ENCODE results near the gene ALDH4A1. TPM values are rescaled to one million over a fixed set of nuclear protein-coding genes. Genes with fewer than 3 reads are reported as not detected.

The ALDH4A1 gene
- polyA plus RNA-seq, 2 donors, result 34.7 to 39.6 TPM

GRCh38 chr1:18939398-18940302, 37.3 kb upstream of the ALDH4A1 start:
- H3K27me3 ChIP-seq (ENCODE audit: control insufficient read depth in 1 of 2, insufficient read depth in 2 of 2, low read length in 2 of 2), result no peaks in the 10 kb centered on the region
- H3K27ac ChIP-seq (ENCODE audit: low read depth in 2 of 2, low read length in 1 of 2), result peak overlapping the region in 1 of 2 donors; percentile 45
- 57 to 70% methylated on average over 7 of the region's 7 CpGs for WGBS, 2 donors
- H3K36me3 ChIP-seq (ENCODE audit: control insufficient read depth in 2 of 2, insufficient read depth in 2 of 2, low read length in 1 of 2), result peaks cover 0 to 4% of the 10 kb centered on the region in 2 donors
- H3K4me1 ChIP-seq (ENCODE audit: control insufficient read depth in 2 of 2, insufficient read depth in 2 of 2, low read length in 1 of 2), result peaks cover 22 to 40% of the 10 kb centered on the region in 2 donors
- H3K9me3 ChIP-seq (ENCODE audit: control insufficient read depth in 2 of 2, insufficient read depth in 1 of 2, low read depth in 1 of 2, low read length in 1 of 2), result no peaks in the 10 kb centered on the region
- no peak overlapping the region for H3K4me3 ChIP-seq (ENCODE audit: low read depth in 1 of 2, low read length in 2 of 2)

DNA sequence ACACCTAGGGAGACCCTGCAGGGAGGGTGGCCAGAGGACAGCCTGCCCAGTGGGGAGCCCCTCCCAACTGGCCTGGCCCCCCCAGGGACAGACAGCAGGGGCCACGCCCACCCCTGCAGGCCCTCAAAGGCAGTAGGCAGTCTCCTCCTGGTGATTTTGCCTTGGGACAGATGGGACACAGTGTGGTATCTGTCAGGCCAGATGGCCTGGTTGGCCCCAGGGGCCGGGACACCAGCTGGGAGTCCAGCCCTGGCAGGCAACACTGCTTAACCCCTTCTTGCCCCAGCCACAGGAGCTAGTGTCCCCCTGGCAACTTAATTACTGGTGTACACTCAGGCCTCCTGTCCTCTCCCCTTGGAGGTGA, 36.3 kb upstream of the ALDH4A1 start:
- Histone ChIP-seq H3K4me3 (ENCODE audit: low read depth in 1 of 2, low read length in 2 of 2) (no peak overlapping the region), H3K9me3 (ENCODE audit: control insufficient read depth in 2 of 2, insufficient read depth in 1 of 2, low read depth in 1 of 2, low read length in 1 of 2) (no peaks in the 10 kb centered on the region), H3K27ac (ENCODE audit: low read depth in 2 of 2, low read length in 1 of 2) (no peak overlapping the region), H3K27me3 (ENCODE audit: control insufficient read depth in 1 of 2, insufficient read depth in 2 of 2, low read length in 2 of 2) (no peaks in the 10 kb centered on the region), H3K36me3 (ENCODE audit: control insufficient read depth in 2 of 2, insufficient read depth in 2 of 2, low read length in 1 of 2) (peaks cover 0 to 4% of the 10 kb centered on the region in 2 donors), H3K4me1 (ENCODE audit: control insufficient read depth in 2 of 2, insufficient read depth in 2 of 2, low read length in 1 of 2) (peaks cover 22 to 37% of the 10 kb centered on the region in 2 donors)
- WGBS, 2 donors, result 48 to 61% methylated on average over 2 of the region's 2 CpGs

DNA sequence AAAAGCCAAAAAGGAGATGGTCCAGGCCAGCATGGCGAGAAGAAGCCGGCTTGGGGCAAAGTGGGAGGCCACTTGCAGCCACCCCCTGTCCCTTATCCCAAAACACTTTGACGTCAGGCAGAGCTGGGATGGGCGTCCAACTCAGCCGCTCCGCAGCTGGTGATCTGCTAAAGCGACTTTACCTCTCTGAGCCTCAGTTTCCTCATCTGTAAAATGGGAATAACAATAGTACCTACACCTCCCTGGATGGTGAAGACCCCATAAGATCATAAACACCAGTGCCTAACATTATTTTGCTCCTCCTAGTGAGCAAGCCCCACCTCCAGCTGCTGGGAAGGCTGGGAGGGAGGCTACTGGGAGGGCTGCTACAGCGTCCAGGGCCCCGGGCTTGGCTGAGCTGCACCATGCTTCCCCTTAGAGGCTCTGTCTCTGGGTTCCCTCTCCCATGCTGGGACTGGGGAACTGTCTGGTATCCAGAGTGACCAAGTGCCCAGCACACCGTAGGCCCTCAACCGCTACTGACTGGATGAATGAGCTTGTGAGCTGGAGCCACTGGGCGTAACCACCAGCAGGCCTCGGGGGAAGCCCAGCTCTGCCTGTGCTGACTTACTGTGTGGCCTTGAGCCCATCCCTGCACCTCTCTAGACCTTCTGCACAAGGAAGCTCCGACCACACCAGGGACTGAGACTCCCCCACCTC, 35.8 kb upstream of the ALDH4A1 start:
- Histone ChIP-seq H3K27ac (ENCODE audit: low read depth in 2 of 2, low read length in 1 of 2) (no peak overlapping the region), H3K27me3 (ENCODE audit: control insufficient read depth in 1 of 2, insufficient read depth in 2 of 2, low read length in 2 of 2) (no peaks in the 10 kb centered on the region), H3K36me3 (ENCODE audit: control insufficient read depth in 2 of 2, insufficient read depth in 2 of 2, low read length in 1 of 2) (peaks cover 0 to 4% of the 10 kb centered on the region in 2 donors), H3K4me1 (ENCODE audit: control insufficient read depth in 2 of 2, insufficient read depth in 2 of 2, low read length in 1 of 2) (peaks cover 26 to 39% of the 10 kb centered on the region in 2 donors), H3K4me3 (ENCODE audit: low read depth in 1 of 2, low read length in 2 of 2) (no peak overlapping the region), H3K9me3 (ENCODE audit: control insufficient read depth in 2 of 2, insufficient read depth in 1 of 2, low read depth in 1 of 2, low read length in 1 of 2) (no peaks in the 10 kb centered on the region)
- WGBS, 2 donors, result 83 to 84% methylated on average over 14 of the region's 14 CpGs

GRCh38 chr1:18937539-18937938, 35.2 kb upstream of the ALDH4A1 start:
- peak overlapping the region in 1 of 2 donors; percentile 56 for H3K27ac ChIP-seq (ENCODE audit: low read depth in 2 of 2, low read length in 1 of 2)
- no peaks in the 10 kb centered on the region for H3K27me3 ChIP-seq (ENCODE audit: control insufficient read depth in 1 of 2, insufficient read depth in 2 of 2, low read length in 2 of 2)
- peaks cover 32 to 45% of the 10 kb centered on the region in 2 donors for H3K4me1 ChIP-seq (ENCODE audit: control insufficient read depth in 2 of 2, insufficient read depth in 2 of 2, low read length in 1 of 2)
- H3K4me3 ChIP-seq (ENCODE audit: low read depth in 1 of 2, low read length in 2 of 2), result no peak overlapping the region
- no peaks in the 10 kb centered on the region for H3K9me3 ChIP-seq (ENCODE audit: control insufficient read depth in 2 of 2, insufficient read depth in 1 of 2, low read depth in 1 of 2, low read length in 1 of 2)
- 83% methylated on average over 8 of the region's 8 CpGs for WGBS, 2 donors
- peaks cover 0 to 4% of the 10 kb centered on the region in 2 donors for H3K36me3 ChIP-seq (ENCODE audit: control insufficient read depth in 2 of 2, insufficient read depth in 2 of 2, low read length in 1 of 2)

DNA sequence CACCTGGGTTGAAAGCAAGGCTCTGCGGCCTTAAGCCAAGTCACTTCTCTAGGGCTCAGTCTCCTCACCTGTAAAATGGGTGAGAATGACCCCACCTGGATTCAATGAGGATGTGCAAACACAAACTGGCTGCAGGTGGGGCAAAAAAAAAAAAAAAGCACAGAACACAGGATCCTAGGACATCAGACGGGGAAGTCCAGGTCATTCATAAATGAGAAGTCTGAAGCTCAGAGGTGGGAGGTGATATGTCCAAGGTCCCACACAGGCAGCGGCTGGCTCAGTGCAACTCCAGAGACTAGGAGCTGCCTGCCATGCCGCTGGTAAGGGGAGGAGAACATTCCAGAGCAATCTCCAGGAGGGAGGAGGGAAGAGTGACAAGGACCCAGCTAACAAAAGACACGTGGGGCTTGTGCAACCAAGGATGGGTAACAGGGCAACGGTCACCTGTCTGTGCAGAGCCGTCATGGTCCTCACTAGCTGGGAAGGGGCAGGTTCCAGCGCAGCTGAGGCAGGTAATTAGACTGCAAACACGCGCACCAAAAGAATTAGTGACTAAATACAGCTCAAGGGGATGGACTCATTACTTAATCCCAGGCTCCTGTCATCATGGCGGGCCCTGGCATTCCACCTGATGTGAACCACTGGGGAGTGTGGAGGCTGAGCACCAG, 34.6 kb upstream of the ALDH4A1 start:
- H3K4me3 ChIP-seq (ENCODE audit: low read depth in 1 of 2, low read length in 2 of 2), result no peak overlapping the region
- peak overlapping the region in 1 of 2 donors; percentile 56 for H3K27ac ChIP-seq (ENCODE audit: low read depth in 2 of 2, low read length in 1 of 2)
- peaks cover 37 to 51% of the 10 kb centered on the region in 2 donors for H3K4me1 ChIP-seq (ENCODE audit: control insufficient read depth in 2 of 2, insufficient read depth in 2 of 2, low read length in 1 of 2)
- H3K36me3 ChIP-seq (ENCODE audit: control insufficient read depth in 2 of 2, insufficient read depth in 2 of 2, low read length in 1 of 2), result peaks cover 0 to 4% of the 10 kb centered on the region in 2 donors
- WGBS, 2 donors, result 62 to 71% methylated on average over 11 of the region's 11 CpGs
- no peaks in the 10 kb centered on the region for H3K27me3 ChIP-seq (ENCODE audit: control insufficient read depth in 1 of 2, insufficient read depth in 2 of 2, low read length in 2 of 2)
- H3K9me3 ChIP-seq (ENCODE audit: control insufficient read depth in 2 of 2, insufficient read depth in 1 of 2, low read depth in 1 of 2, low read length in 1 of 2), result no peaks in the 10 kb centered on the region

DNA sequence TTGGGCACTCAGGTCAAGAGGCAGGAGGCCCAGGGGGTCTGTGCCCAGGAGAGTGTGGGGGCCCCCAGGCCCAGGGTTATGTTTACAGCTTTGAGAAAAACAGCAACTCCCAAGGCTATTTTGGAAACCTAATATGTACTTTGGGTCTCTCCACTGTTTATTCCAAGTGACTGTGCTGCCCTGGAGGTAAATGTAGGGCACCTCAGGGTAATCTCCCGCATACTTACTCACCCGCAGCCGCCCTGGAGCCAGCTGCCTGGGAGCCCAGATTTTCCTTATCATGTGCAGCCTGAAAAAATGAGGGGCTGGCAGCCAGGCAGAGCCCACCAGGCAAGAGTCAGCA, 34.1 kb upstream of the ALDH4A1 start:
- 75 to 79% methylated on average over 3 of the region's 3 CpGs for WGBS, 2 donors
- H3K27ac ChIP-seq (ENCODE audit: low read depth in 2 of 2, low read length in 1 of 2), result no peak overlapping the region
- peaks cover 35 to 51% of the 10 kb centered on the region in 2 donors for H3K4me1 ChIP-seq (ENCODE audit: control insufficient read depth in 2 of 2, insufficient read depth in 2 of 2, low read length in 1 of 2)
- H3K4me3 ChIP-seq (ENCODE audit: low read depth in 1 of 2, low read length in 2 of 2), result no peak overlapping the region
- H3K27me3 ChIP-seq (ENCODE audit: control insufficient read depth in 1 of 2, insufficient read depth in 2 of 2, low read length in 2 of 2), result no peaks in the 10 kb centered on the region
- H3K9me3 ChIP-seq (ENCODE audit: control insufficient read depth in 2 of 2, insufficient read depth in 1 of 2, low read depth in 1 of 2, low read length in 1 of 2), result no peaks in the 10 kb centered on the region
- peaks cover 0 to 4% of the 10 kb centered on the region in 2 donors for H3K36me3 ChIP-seq (ENCODE audit: control insufficient read depth in 2 of 2, insufficient read depth in 2 of 2, low read length in 1 of 2)

GRCh38 chr1:18934205-18935000, 32.0 kb upstream of the ALDH4A1 start:
- WGBS, 2 donors, result 79 to 80% methylated on average over 14 of the region's 14 CpGs
- Histone ChIP-seq H3K4me1 (ENCODE audit: control insufficient read depth in 2 of 2, insufficient read depth in 2 of 2, low read length in 1 of 2) (peaks cover 21 to 50% of the 10 kb centered on the region in 2 donors), H3K27ac (ENCODE audit: low read depth in 2 of 2, low read length in 1 of 2) (no peak overlapping the region)

GRCh38 chr1:18932879-18933278, 30.5 kb upstream of the ALDH4A1 start:
- 47 to 50% methylated on average over 7 of the region's 7 CpGs for WGBS, 2 donors
- H3K9me3 ChIP-seq (ENCODE audit: control insufficient read depth in 2 of 2, insufficient read depth in 1 of 2, low read depth in 1 of 2, low read length in 1 of 2), result no peaks in the 10 kb centered on the region
- H3K27ac ChIP-seq (ENCODE audit: low read depth in 2 of 2, low read length in 1 of 2), result peak overlapping the region in 1 of 2 donors; percentile 67
- H3K27me3 ChIP-seq (ENCODE audit: control insufficient read depth in 1 of 2, insufficient read depth in 2 of 2, low read length in 2 of 2), result no peaks in the 10 kb centered on the region
- H3K36me3 ChIP-seq (ENCODE audit: control insufficient read depth in 2 of 2, insufficient read depth in 2 of 2, low read length in 1 of 2), result peaks cover 0 to 2% of the 10 kb centered on the region in 2 donors
- peaks cover 20 to 43% of the 10 kb centered on the region in 2 donors for H3K4me1 ChIP-seq (ENCODE audit: control insufficient read depth in 2 of 2, insufficient read depth in 2 of 2, low read length in 1 of 2)
- H3K4me3 ChIP-seq (ENCODE audit: low read depth in 1 of 2, low read length in 2 of 2), result no peak overlapping the region

More at GRCh38 chr1:18934205-18935000, 32.0 kb upstream of the ALDH4A1 start:
- Histone ChIP-seq H3K9me3 (ENCODE audit: control insufficient read depth in 2 of 2, insufficient read depth in 1 of 2, low read depth in 1 of 2, low read length in 1 of 2) (no peaks in the 10 kb centered on the region), H3K36me3 (ENCODE audit: control insufficient read depth in 2 of 2, insufficient read depth in 2 of 2, low read length in 1 of 2) (peaks cover 0 to 4% of the 10 kb centered on the region in 2 donors), H3K4me3 (ENCODE audit: low read depth in 1 of 2, low read length in 2 of 2) (no peak overlapping the region), H3K27me3 (ENCODE audit: control insufficient read depth in 1 of 2, insufficient read depth in 2 of 2, low read length in 2 of 2) (no peaks in the 10 kb centered on the region)

GRCh38 chr1:18932387-18932786, 30.0 kb upstream of the ALDH4A1 start:
- H3K4me3 ChIP-seq (ENCODE audit: low read depth in 1 of 2, low read length in 2 of 2), result no peak overlapping the region
- WGBS, 2 donors, result 45 to 56% methylated on average over 5 of the region's 5 CpGs

More at GRCh38 chr1:18932387-18932786, 30.0 kb upstream of the ALDH4A1 start:
- Histone ChIP-seq H3K9me3 (ENCODE audit: control insufficient read depth in 2 of 2, insufficient read depth in 1 of 2, low read depth in 1 of 2, low read length in 1 of 2) (no peaks in the 10 kb centered on the region), H3K4me1 (ENCODE audit: control insufficient read depth in 2 of 2, insufficient read depth in 2 of 2, low read length in 1 of 2) (peaks cover 21 to 46% of the 10 kb centered on the region in 2 donors), H3K36me3 (ENCODE audit: control insufficient read depth in 2 of 2, insufficient read depth in 2 of 2, low read length in 1 of 2) (peaks cover 0 to 2% of the 10 kb centered on the region in 2 donors), H3K27me3 (ENCODE audit: control insufficient read depth in 1 of 2, insufficient read depth in 2 of 2, low read length in 2 of 2) (no peaks in the 10 kb centered on the region), H3K27ac (ENCODE audit: low read depth in 2 of 2, low read length in 1 of 2) (peak overlapping the region in 1 of 2 donors; percentile 67)

Measured in esophagus (tissue), 2 donors.